ENCODE data around the gene ZNF460.
A peak's percentile ranks its signal among the peaks of the same experiment; 100 is the strongest.
"Not testable (repeated sequence)": the region's sequence is repeated elsewhere in the genome, so short reads cannot be mapped to it uniquely, and the experiment has no call there.

ZNF460 gene

GRCh38 chr19:57280165-57280961, at the start of gene ZNF460:
TSS of gene ZNF460 (plus strand) at chr19:57280485. CDS start at chr19:57280807, 322 bp downstream.
- peak; percentile 94 for DNase-seq

GRCh38 chr19:57231686-57232085, 48.6 kb upstream of the ZNF460 start:
- DNase-seq: no peak

GRCh38 chr19:57233207-57233606, 47.1 kb upstream of the ZNF460 start:
- DNase-seq: no peak

GRCh38 chr19:57239982-57240310, 40.3 kb upstream of the ZNF460 start:
- DNase-seq: no peak

GRCh38 chr19:57240311-57241090, 39.8 kb upstream of the ZNF460 start, which contains the start of gene ZNF805:
TSS of gene ZNF805 (plus strand) at chr19:57240632. CDS start at chr19:57240892, 260 bp downstream.
- peak; percentile 93 for DNase-seq

GRCh38 chr19:57241176-57241575, 39.1 kb upstream of the ZNF460 start:
- no peak for DNase-seq

- no peak for DNase-seq
Measured at GRCh38 chr19:57242821-57243220, 37.5 kb upstream of the ZNF460 start.

- no peak for DNase-seq
Measured at GRCh38 chr19:57244513-57244912, 35.8 kb upstream of the ZNF460 start.

- no peak for DNase-seq
Measured at GRCh38 chr19:57245066-57245465, 35.2 kb upstream of the ZNF460 start.

- no peak for DNase-seq
Measured at GRCh38 chr19:57245959-57246358, 34.3 kb upstream of the ZNF460 start.

GRCh38 chr19:57248646-57249045, 31.6 kb upstream of the ZNF460 start:
- no peak for DNase-seq

- DNase-seq: no peak
Measured at GRCh38 chr19:57249329-57249728, 31.0 kb upstream of the ZNF460 start.

- not testable (repeated sequence) for DNase-seq
Measured at GRCh38 chr19:57253767-57254166, 26.5 kb upstream of the ZNF460 start.

GRCh38 chr19:57262044-57262443, 18.2 kb upstream of the ZNF460 start:
- DNase-seq: no peak

- DNase-seq: no peak
Measured at GRCh38 chr19:57263244-57263741, 17.0 kb upstream of the ZNF460 start.

GRCh38 chr19:57267291-57267690, 13.0 kb upstream of the ZNF460 start:
- DNase-seq: no peak

- DNase-seq: no peak
Measured at GRCh38 chr19:57269515-57270250, 10.6 kb upstream of the ZNF460 start.

GRCh38 chr19:57271280-57271679, 9.0 kb upstream of the ZNF460 start:
- DNase-seq: no peak

- no peak for DNase-seq
Measured at GRCh38 chr19:57273014-57273413, 7.3 kb upstream of the ZNF460 start.

GRCh38 chr19:57276430-57276829, 3.9 kb upstream of the ZNF460 start:
- DNase-seq: no peak

- not testable (repeated sequence) for DNase-seq
Measured at GRCh38 chr19:57278481-57278880, 1.8 kb upstream of the ZNF460 start.

GRCh38 chr19:57279418-57280164, 694 bp upstream of the ZNF460 start:
- peak; percentile 88 for DNase-seq

All from NCI-H510A (cell line).